K562 (cell line): ENCODE measurements around the gene HNRNPF. TPM values are rescaled to one million over a fixed set of nuclear protein-coding genes. Genes with fewer than 3 reads are reported as not detected.

ENCODE experiments used
- ARID1B ChIP-seq: fragments of 450-650 bp; IDR thresholded peaks from 2 replicates; pipeline ENCODE4 v1.6.1; 2016; ENCODE audit warnings: antibody characterized with exemption, mild to moderate bottlenecking, inconsistent platforms
- C11orf30 ChIP-seq: fragments of 450-650 bp; IDR thresholded peaks from 2 replicates; pipeline ENCODE4 v1.6.1; 2016; ENCODE audit warnings: low read depth, mild to moderate bottlenecking
- CXXC5 ChIP-seq: fragments of 250-450 bp; sonication (Bioruptor Pico); IDR thresholded peaks from 2 replicates; pipeline ENCODE4 v1.8.0; 2022; ENCODE audit warnings: inconsistent platforms, mild to moderate bottlenecking, moderate library complexity
- ETV1 ChIP-seq: fragments of 450-650 bp; conservative IDR thresholded peaks from 2 replicates; pipeline ENCODE4 v1.6.1; 2016; ENCODE audit warnings: missing genetic modification characterization, control low read depth, low read depth, missing compliant biosample characterization
- HNRNPH1 ChIP-seq: fragments of 200-400 bp; formaldehyde crosslinking; optimal IDR thresholded peaks from 2 replicates; pipeline ENCODE3; 2017; ENCODE audit warnings: low read depth, mild to moderate bottlenecking, low read length, moderate library complexity
- IFI16 ChIP-seq: fragments of 250-450 bp; sonication (Bioruptor Pico); IDR thresholded peaks from 2 replicates; pipeline ENCODE4 v2.1.2; 2022; ENCODE audit warnings: mild to moderate bottlenecking, inconsistent platforms
- LEF1 ChIP-seq: fragments of 450-650 bp; IDR thresholded peaks from 2 replicates; pipeline ENCODE4 v1.6.1; 2016; ENCODE audit warnings: mild to moderate bottlenecking
- NFXL1 ChIP-seq: fragments of 450-650 bp; formaldehyde crosslinking; IDR thresholded peaks from 2 replicates; pipeline ENCODE4 v1.4.0; 2021; ENCODE audit warnings: mild to moderate bottlenecking
- OTX1 ChIP-seq: fragments of 450-650 bp; formaldehyde crosslinking; IDR thresholded peaks from 2 replicates; pipeline ENCODE4 v1.4.0; 2022; ENCODE audit warnings: mild to moderate bottlenecking
- PRPF4 ChIP-seq: fragments of 200-400 bp; formaldehyde crosslinking; IDR thresholded peaks from one replicate; pipeline ENCODE4 v1.6.1; 2017; ENCODE audit warnings: low read length, low read depth, mild to moderate bottlenecking; ENCODE audit not compliant: insufficient read depth, poor library complexity, severe bottlenecking
- PTRF ChIP-seq: fragments of 450-650 bp; IDR thresholded peaks from 2 replicates; pipeline ENCODE4 v1.6.1; 2016; ENCODE audit warnings: mild to moderate bottlenecking, missing genetic modification characterization, missing compliant biosample characterization
- PTTG1 ChIP-seq: fragments of 450-650 bp; IDR thresholded peaks from 2 replicates; pipeline ENCODE4 v1.6.1; 2016; ENCODE audit warnings: low read depth, mild to moderate bottlenecking, missing genetic modification characterization, missing compliant biosample characterization
- RBM14 ChIP-seq: fragments of 200-400 bp; formaldehyde crosslinking; IDR thresholded peaks from 2 replicates; pipeline ENCODE4 v1.6.1; 2018; ENCODE audit warnings: low read depth, mild to moderate bottlenecking, low read length, moderate library complexity, borderline replicate concordance; ENCODE audit not compliant: insufficient read depth
- RBM22 ChIP-seq: fragments of 200-400 bp; formaldehyde crosslinking; IDR thresholded peaks from 2 replicates; pipeline ENCODE4 v1.6.1; 2018; ENCODE audit warnings: low read length, low read depth; ENCODE audit not compliant: poor library complexity, severe bottlenecking
- SOX6 ChIP-seq: fragments of 450-650 bp; IDR thresholded peaks from 2 replicates; pipeline ENCODE4 v1.6.1; 2014; ENCODE audit warnings: mild to moderate bottlenecking
- SP1 ChIP-seq: sonication (generic); formaldehyde crosslinking; IDR thresholded peaks from 2 replicates; pipeline ENCODE4 v1.8.1; 2022; ENCODE audit warnings: mild to moderate bottlenecking, missing genetic modification reagents
- XRCC5 ChIP-seq: fragments of 200-400 bp; formaldehyde crosslinking; IDR thresholded peaks from 2 replicates; pipeline ENCODE4 v1.6.1; 2017; ENCODE audit warnings: low read depth, mild to moderate bottlenecking, low read length
- YBX1 ChIP-seq: fragments of 450-650 bp; IDR thresholded peaks from 2 replicates; pipeline ENCODE4 v1.7.1; 2016; ENCODE audit warnings: mild to moderate bottlenecking
- ZEB2 ChIP-seq: fragments of 450-650 bp; IDR thresholded peaks from 2 replicates; pipeline ENCODE4 v1.6.1; 2016
- ZNF408 ChIP-seq: fragments of 250-450 bp; sonication (Bioruptor Pico); IDR thresholded peaks from 2 replicates; pipeline ENCODE4 v1.4.0; 2020; ENCODE audit warnings: low read depth, mild to moderate bottlenecking, moderate library complexity
- ZNF77 ChIP-seq: fragments of 250-450 bp; sonication (Bioruptor Pico); IDR thresholded peaks from 2 replicates; pipeline ENCODE4 v1.5.0; 2020
- polyA plus RNA-seq, 8 experiments: library from polyadenylated mRNA; depleted of rRNA in 4 of 8; stranded (reverse) in 5 of 8; unstranded in 3 of 8; fragments of >200 nt; fragmentation: Nextera tagmentation in 2 of 8; fragmentation: Illumina TruSeq in 1 of 8; extraction: Ambion mirVana in 2 of 8; extraction: Trizol in 1 of 8; gene quantifications; 2 replicates each; pipeline versions ENCODE4 v1.2.1 to v1.2.3, GENCODE V29; 2011 to 2014; ENCODE audit warnings: inconsistent platforms in 1 of 8, missing spikeins in 1 of 8
- total RNA-seq, 7 experiments: library from RNA; depleted of rRNA in 6 of 7; stranded (reverse); fragments of >200 nt in 6 of 7; fragmentation: Illumina TruSeq in 2 of 7; extraction: Trizol in 2 of 7; gene quantifications; 2 replicates each; pipeline versions ENCODE4 v1.2.1 to v1.2.3, GENCODE V29; 2011 to 2021; ENCODE audit warnings: low replicate concordance in 1 of 7
- TF ChIP-seq, protein P1 (sequence below), 2 experiments: fragments of 150-350 bp in 1 of 2; IDR thresholded peaks; 2 replicates each; pipeline ENCODE4 v1.6.1; 2012 to 2016; ENCODE audit warnings: low read depth in 2 of 2, low read length in 2 of 2, mild to moderate bottlenecking in 1 of 2, moderate library complexity in 1 of 2
- TF ChIP-seq, protein P2 (sequence below): fragments of 200-800 bp; sonication (Bioruptor generic); IDR thresholded peaks from 2 replicates; pipeline ENCODE4 v1.6.1; 2017; ENCODE audit warnings: missing genetic modification characterization, missing compliant biosample characterization
- TF ChIP-seq, protein P3 (sequence below): fragments of 250-450 bp; sonication (Bioruptor Pico); IDR thresholded peaks from 2 replicates; pipeline ENCODE4 v1.8.0; 2022; ENCODE audit warnings: moderate library complexity, mild to moderate bottlenecking, inconsistent platforms

HNRNPF gene
- total and polyA plus RNA-seq, 9 of the 15 experiments (the other 6 are each of a cell fraction or from before 2014, with no cell fraction given), result 192 to 489 (median 416) TPM

DNA sequence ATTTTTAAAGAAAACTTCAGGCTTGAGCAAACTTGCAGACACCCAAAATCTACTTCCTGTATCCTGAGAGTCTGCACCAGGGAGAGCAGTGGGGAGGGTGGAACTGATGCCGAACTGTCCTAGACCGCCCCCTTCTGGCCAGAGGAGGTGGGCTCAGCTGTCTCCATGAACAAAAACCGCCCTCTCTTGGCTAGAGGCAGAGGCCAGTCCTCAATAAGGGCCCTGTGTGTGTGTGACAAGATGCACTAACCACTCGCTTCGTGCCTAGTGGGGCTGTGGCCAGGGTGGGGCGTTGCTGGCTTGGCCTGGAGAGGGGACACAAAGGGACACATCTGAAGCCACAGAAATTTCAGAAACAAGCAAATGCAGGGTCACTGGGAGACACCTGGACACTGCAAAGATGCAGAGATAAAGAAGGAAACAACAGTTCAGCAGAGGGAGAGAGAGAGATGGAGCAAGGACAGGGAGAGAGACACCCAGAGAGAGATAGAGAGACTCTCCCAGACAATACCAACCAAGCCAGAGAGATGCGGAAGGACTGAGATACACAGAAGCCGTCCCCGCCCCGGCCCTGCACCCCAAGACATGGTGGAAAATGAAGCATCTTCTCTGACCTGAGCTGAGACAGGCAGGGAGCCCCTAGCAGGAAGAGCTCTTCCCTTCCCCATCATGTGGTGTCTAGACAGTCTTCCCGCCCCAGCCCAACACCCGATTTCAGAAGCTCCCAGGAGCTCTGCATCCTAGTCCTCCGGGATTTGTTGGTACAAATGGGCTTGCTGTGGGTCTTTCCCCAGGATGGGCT is 60.3 kb downstream of the HNRNPF start (continued):
- TF ChIP-seq, protein P1, sequence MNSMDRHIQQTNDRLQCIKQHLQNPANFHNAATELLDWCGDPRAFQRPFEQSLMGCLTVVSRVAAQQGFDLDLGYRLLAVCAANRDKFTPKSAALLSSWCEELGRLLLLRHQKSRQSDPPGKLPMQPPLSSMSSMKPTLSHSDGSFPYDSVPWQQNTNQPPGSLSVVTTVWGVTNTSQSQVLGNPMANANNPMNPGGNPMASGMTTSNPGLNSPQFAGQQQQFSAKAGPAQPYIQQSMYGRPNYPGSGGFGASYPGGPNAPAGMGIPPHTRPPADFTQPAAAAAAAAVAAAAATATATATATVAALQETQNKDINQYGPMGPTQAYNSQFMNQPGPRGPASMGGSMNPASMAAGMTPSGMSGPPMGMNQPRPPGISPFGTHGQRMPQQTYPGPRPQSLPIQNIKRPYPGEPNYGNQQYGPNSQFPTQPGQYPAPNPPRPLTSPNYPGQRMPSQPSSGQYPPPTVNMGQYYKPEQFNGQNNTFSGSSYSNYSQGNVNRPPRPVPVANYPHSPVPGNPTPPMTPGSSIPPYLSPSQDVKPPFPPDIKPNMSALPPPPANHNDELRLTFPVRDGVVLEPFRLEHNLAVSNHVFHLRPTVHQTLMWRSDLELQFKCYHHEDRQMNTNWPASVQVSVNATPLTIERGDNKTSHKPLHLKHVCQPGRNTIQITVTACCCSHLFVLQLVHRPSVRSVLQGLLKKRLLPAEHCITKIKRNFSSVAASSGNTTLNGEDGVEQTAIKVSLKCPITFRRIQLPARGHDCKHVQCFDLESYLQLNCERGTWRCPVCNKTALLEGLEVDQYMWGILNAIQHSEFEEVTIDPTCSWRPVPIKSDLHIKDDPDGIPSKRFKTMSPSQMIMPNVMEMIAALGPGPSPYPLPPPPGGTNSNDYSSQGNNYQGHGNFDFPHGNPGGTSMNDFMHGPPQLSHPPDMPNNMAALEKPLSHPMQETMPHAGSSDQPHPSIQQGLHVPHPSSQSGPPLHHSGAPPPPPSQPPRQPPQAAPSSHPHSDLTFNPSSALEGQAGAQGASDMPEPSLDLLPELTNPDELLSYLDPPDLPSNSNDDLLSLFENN (IDR thresholded peaks at IDR 0.05; ENCODE audit: low read depth in 2 of 2, low read length in 2 of 2), result peak; percentile 18 to 45; a peak in 2 of 4 replicates
- TF ChIP-seq XRCC5 (peak; percentile 84; the same call in 1 of the 2 replicates), OTX1 (no peak), YBX1 (no peak), PTTG1 (tag) (no peak), ARID1B (no peak; the same call in 1 of the 2 replicates), RBM22 (no peak), ZEB2 (peak; percentile 60), SP1 (CRISPR knock-in tag) (no peak), RBM14 (no peak), IFI16 (CRISPR knock-in tag) (no peak), CXXC5 (CRISPR knock-in tag) (no peak), ZNF408 (CRISPR knock-in tag) (no peak), LEF1 (no peak), NFXL1 (CRISPR knock-in tag) (no peak), ZNF77 (CRISPR knock-in tag) (no peak), ETV1 (tag) (peak; percentile 50; the same call in 1 of the 2 replicates), C11orf30 (no peak), PTRF (no peak), SOX6 (peak; percentile 72), PRPF4 (no peak), HNRNPH1 (no peak)
- TF ChIP-seq, protein P2, sequence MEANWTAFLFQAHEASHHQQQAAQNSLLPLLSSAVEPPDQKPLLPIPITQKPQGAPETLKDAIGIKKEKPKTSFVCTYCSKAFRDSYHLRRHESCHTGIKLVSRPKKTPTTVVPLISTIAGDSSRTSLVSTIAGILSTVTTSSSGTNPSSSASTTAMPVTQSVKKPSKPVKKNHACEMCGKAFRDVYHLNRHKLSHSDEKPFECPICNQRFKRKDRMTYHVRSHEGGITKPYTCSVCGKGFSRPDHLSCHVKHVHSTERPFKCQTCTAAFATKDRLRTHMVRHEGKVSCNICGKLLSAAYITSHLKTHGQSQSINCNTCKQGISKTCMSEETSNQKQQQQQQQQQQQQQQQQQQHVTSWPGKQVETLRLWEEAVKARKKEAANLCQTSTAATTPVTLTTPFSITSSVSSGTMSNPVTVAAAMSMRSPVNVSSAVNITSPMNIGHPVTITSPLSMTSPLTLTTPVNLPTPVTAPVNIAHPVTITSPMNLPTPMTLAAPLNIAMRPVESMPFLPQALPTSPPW (CRISPR knock-in tag), result peak; percentile 81
- TF ChIP-seq, protein P3, sequence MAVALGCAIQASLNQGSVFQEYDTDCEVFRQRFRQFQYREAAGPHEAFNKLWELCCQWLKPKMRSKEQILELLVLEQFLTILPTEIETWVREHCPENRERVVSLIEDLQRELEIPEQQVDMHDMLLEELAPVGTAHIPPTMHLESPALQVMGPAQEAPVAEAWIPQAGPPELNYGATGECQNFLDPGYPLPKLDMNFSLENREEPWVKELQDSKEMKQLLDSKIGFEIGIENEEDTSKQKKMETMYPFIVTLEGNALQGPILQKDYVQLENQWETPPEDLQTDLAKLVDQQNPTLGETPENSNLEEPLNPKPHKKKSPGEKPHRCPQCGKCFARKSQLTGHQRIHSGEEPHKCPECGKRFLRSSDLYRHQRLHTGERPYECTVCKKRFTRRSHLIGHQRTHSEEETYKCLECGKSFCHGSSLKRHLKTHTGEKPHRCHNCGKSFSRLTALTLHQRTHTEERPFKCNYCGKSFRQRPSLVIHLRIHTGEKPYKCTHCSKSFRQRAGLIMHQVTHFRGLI (CRISPR knock-in tag), result no peak
